PC-9 (cell line): ENCODE results near the gene NCBP2L. TPM values are rescaled to one million over a fixed set of nuclear protein-coding genes. Genes with fewer than 3 reads are reported as not detected.

ENCODE experiments used
- BruUV-seq: library from RNA; stranded (reverse); fragments of 400-500 nt; replicated peaks from 2 replicates; lab custom pipeline; 2021; lab: Mats Ljungman, UMichigan
- CTCF ChIA-PET: fragments of 300-600 bp; sonication (Branson Sonifier 250); formaldehyde crosslinking; loops from one replicate; lab custom pipeline; 2022; ENCODE audit warnings: antibody characterized with exemption; lab: Charles Lee
- POLR2A ChIA-PET: fragments of 300-600 bp; sonication (Branson Sonifier 250); formaldehyde crosslinking; loops from one replicate; lab custom pipeline; 2022; ENCODE audit warnings: antibody characterized with exemption; ENCODE audit not compliant: unreplicated experiment; lab: Charles Lee
- DNase-seq, 2 experiments: peaks; one replicate each; pipeline versions ENCODE4 v3.0.0 to v3.0.0-alpha.2; 2015 to 2022; ENCODE audit warnings: mixed read lengths in 1 of 2
- H2AFZ ChIP-seq: fragments of 200-600 bp; sonication (generic); 2 replicates; pipeline ENCODE4 v1.8.1; 2017; ENCODE audit warnings: antibody characterized with exemption
- H3F3A ChIP-seq: fragments of 200-600 bp; sonication (generic); 2 replicates; pipeline ENCODE4 v1.8.1; 2017; ENCODE audit warnings: antibody characterized with exemption, mild to moderate bottlenecking, low read depth; ENCODE audit not compliant: insufficient read depth
- H3K27ac ChIP-seq: fragments of 200-600 bp; sonication (generic); 2 replicates; pipeline ENCODE4 v1.6.1; 2016; ENCODE audit warnings: mixed run types
- H3K27me3 ChIP-seq: fragments of 200-600 bp; sonication (generic); 2 replicates; pipeline ENCODE4 v1.6.1; 2016; ENCODE audit warnings: low read depth, mixed run types; ENCODE audit not compliant: insufficient read depth
- H3K36me3 ChIP-seq: fragments of 200-600 bp; sonication (generic); 2 replicates; pipeline ENCODE4 v1.6.1; 2016; ENCODE audit warnings: low read depth, mixed run types
- H3K4me1 ChIP-seq: fragments of 200-600 bp; sonication (generic); replicated peaks from 2 replicates; pipeline ENCODE4 v1.6.1; 2016; ENCODE audit warnings: mixed run types; ENCODE audit not compliant: insufficient read depth
- H3K4me2 ChIP-seq: fragments of 200-600 bp; sonication (generic); 2 replicates; pipeline ENCODE4 v1.6.1; 2017; ENCODE audit warnings: mixed run types
- H3K4me3 ChIP-seq: fragments of 200-600 bp; sonication (generic); 2 replicates; pipeline ENCODE4 v1.6.1; 2016; ENCODE audit warnings: mixed run types
- H3K79me2 ChIP-seq: fragments of 200-600 bp; sonication (generic); 2 replicates; pipeline ENCODE4 v1.6.1; 2017; ENCODE audit warnings: low read depth, mixed run types
- H3K9me2 ChIP-seq: fragments of 200-600 bp; sonication (generic); 2 replicates; pipeline ENCODE4 v1.8.1; 2017; ENCODE audit warnings: mild to moderate bottlenecking; ENCODE audit not compliant: insufficient read depth
- H3K9me3 ChIP-seq: fragments of 200-600 bp; sonication (generic); 2 replicates; pipeline ENCODE4 v1.8.1; 2016; ENCODE audit warnings: low read depth; ENCODE audit not compliant: insufficient read depth
- H4K20me1 ChIP-seq: fragments of 200-600 bp; sonication (generic); 2 replicates; pipeline ENCODE4 v1.8.1; 2017; ENCODE audit not compliant: insufficient read depth
- EZH2 ChIP-seq: fragments of 200-600 bp; sonication (generic); IDR thresholded peaks from 2 replicates; pipeline ENCODE4 v1.8.0; 2017; ENCODE audit warnings: antibody characterized with exemption, low read depth
- intact Hi-C: fragments of 100-400 bp; cut with micrococcal nuclease; formaldehyde crosslinking; loops from one replicate; pipeline ENCODE4 v1.10.0; 2022; ENCODE audit not compliant: unreplicated experiment
- total RNA-seq: library from RNA; stranded (reverse); gene quantifications from 2 replicates; pipeline ENCODE4 v1.2.3, GENCODE V29; 2021
- TF ChIP-seq, protein P1 (sequence below): fragments of 200-600 bp; sonication (generic); conservative IDR thresholded peaks from 2 replicates; pipeline ENCODE4 v1.6.1; 2017; ENCODE audit warnings: mixed run types, antibody characterized with exemption, mild to moderate bottlenecking, moderate library complexity

The NCBP2L gene
- total RNA-seq, 1 experiment from 2014 or later, result not detected

DNA sequence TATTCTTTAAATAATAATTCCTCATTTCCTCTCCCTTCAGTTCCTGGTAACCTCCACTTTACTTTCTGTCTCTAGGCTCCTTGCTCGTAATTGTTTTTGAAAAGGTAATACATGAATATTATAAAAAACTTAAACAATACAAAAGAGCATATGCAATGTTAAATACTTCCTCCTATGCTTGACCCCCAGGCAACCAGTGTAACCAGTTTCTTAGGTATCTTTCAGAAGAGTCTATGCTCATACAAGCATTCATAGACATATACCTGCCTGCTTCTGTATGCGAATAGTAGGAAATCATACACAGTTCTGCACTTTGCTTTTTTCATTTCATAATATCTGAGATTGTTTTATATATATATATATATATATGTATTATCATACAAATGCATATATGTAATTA lies 45.5 kb downstream of the NCBP2L start:
- H3F3A ChIP-seq, result peaks cover 4% of the 10 kb centered on the region; the same call in 1 of the 2 replicates
- H3K4me2 ChIP-seq, result peak overlapping the region; percentile 39; the same call in 1 of the 2 replicates
- ChIA-PET POLR2A (no interaction called here), CTCF (no interaction called here)
- peaks cover 30% of the 10 kb centered on the region for H3K4me1 ChIP-seq
- H3K4me3 ChIP-seq, result no peak overlapping the region
- H3K27ac ChIP-seq, result no peak overlapping the region
- no peaks in the 10 kb centered on the region for H3K27me3 ChIP-seq
- no peaks in the 10 kb centered on the region for H3K79me2 ChIP-seq
- H3K9me2 ChIP-seq, result no peaks in the 10 kb centered on the region
- H4K20me1 ChIP-seq, result no peaks in the 10 kb centered on the region
- H2AFZ ChIP-seq, result no peak overlapping the region
- peaks cover 18% of the 10 kb centered on the region for H3K9me3 ChIP-seq
- intact Hi-C loops, result no loop called here
- no TSS peak for BruUV-seq
- TF ChIP-seq EZH2, result no peak
- TF ChIP-seq, protein P1, sequence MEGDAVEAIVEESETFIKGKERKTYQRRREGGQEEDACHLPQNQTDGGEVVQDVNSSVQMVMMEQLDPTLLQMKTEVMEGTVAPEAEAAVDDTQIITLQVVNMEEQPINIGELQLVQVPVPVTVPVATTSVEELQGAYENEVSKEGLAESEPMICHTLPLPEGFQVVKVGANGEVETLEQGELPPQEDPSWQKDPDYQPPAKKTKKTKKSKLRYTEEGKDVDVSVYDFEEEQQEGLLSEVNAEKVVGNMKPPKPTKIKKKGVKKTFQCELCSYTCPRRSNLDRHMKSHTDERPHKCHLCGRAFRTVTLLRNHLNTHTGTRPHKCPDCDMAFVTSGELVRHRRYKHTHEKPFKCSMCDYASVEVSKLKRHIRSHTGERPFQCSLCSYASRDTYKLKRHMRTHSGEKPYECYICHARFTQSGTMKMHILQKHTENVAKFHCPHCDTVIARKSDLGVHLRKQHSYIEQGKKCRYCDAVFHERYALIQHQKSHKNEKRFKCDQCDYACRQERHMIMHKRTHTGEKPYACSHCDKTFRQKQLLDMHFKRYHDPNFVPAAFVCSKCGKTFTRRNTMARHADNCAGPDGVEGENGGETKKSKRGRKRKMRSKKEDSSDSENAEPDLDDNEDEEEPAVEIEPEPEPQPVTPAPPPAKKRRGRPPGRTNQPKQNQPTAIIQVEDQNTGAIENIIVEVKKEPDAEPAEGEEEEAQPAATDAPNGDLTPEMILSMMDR, result no peak
- no peaks in the 10 kb centered on the region for H3K36me3 ChIP-seq
- DNase-seq, result peak in 1 of 2 experiments; percentile 73

DNA sequence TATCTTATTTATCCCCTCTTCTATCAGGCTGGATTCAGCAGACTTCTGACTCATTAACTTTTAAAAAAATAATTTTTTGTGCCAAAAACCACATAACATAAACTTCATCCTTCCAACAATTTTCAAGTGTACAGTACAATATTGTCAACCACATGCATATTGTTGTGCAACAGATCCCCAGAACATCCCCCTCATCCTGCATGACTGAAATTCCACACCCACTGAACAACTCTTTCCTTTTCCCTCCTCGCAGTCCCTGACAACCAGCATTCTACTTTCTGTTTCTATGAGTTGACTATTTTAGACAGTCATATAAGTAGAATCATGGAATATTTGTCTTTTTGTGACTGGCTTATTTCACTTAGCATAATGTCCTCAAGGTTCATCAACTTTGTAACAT lies 45.9 kb downstream of the NCBP2L start:
- ChIA-PET CTCF (no interaction called here), POLR2A (no interaction called here)
- DNase-seq, result no peak
- Histone ChIP-seq H3K4me1 (peaks cover 30% of the 10 kb centered on the region), H3K79me2 (no peaks in the 10 kb centered on the region), H2AFZ (no peak overlapping the region), H3K27me3 (no peaks in the 10 kb centered on the region), H3K9me3 (peaks cover 14% of the 10 kb centered on the region), H4K20me1 (no peaks in the 10 kb centered on the region), H3K4me3 (no peak overlapping the region), H3K27ac (no peak overlapping the region), H3K9me2 (no peaks in the 10 kb centered on the region), H3K4me2 (peak overlapping the region; percentile 34; the same call in 1 of the 2 replicates), H3F3A (peaks cover 4% of the 10 kb centered on the region; the same call in 1 of the 2 replicates), H3K36me3 (no peaks in the 10 kb centered on the region)
- no peak for TF ChIP-seq EZH2
- TF ChIP-seq, protein P1, result no peak
- intact Hi-C loops, result no loop called here
- no TSS peak for BruUV-seq

DNA sequence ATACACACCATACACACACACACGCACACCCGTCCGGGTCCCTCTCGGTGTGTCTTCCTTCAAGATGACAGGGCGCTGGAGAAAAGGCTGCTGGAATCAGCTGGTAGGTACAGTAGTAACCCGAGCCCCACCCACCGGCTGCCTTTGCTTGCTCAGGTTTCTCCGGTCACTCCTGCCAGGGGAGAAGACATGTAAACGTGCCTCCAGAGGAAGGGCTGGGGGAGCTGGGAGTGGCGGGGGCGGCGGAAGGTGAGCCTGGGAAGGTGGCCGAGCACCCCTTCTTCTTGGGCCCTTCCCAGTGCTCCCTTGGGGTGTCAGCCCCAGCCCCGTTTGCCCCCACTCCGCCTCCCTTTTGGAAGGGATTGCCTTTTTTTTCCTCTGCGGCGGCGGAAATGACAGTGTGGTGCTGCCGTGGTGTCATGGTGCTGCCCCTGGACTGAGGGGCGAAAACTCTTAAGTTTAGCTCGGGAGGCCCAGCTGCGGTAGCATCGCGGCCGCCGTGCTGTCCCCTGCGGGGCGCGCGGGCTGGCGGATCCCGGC lies 48.2 kb downstream of the NCBP2L start, which contains the start of gene MID2:
Gene MID2, plus strand, starts transcription at position 169 of the 540 bp plus-strand sequence. CDS start 561 bp downstream, outside the sequence.
- POLR2A ChIA-PET, result interaction anchor here (0.6 kb wide), 1 partner anchor 956 kb away, joined by 6 read pairs; no protein-coding TSS in a partner anchor
- peaks cover 4% of the 10 kb centered on the region; the same call in 1 of the 2 replicates for H3F3A ChIP-seq
- no peaks in the 10 kb centered on the region for H3K9me2 ChIP-seq
- H3K4me2 ChIP-seq, result peak within 1 kb of the TSS; percentile 94
- H3K36me3 ChIP-seq, result no peaks in the 10 kb centered on the region
- DNase-seq, result peak; percentile 58 to 74
- TF ChIP-seq, protein P1, result no peak
- TF ChIP-seq EZH2, result no peak
- H3K79me2 ChIP-seq, result no peaks in the 10 kb centered on the region
- no peak within 1 kb of the TSS for H3K27ac ChIP-seq
- peak within 1 kb of the TSS; percentile 94 for H2AFZ ChIP-seq
- H3K9me3 ChIP-seq, result no peaks in the 10 kb centered on the region
- CTCF ChIA-PET, result interaction anchor here (0.7 kb wide), 1 partner anchor 241 kb away, joined by 3 read pairs; no protein-coding TSS in a partner anchor
- H3K27me3 ChIP-seq, result no peaks in the 10 kb centered on the region
- intact Hi-C loops, result no loop called here
- no peaks in the 10 kb centered on the region for H4K20me1 ChIP-seq
- no TSS peak for BruUV-seq
- H3K4me1 ChIP-seq, result peaks cover 30% of the 10 kb centered on the region
- H3K4me3 ChIP-seq, result peak within 1 kb of the TSS; percentile 71
